NB4 (cell line): ENCODE data around the gene LURAP1L.

Experiments used
- DNase-seq: peaks from one replicate; pipeline ENCODE4 v3.0.0; 2010; ENCODE audit warnings: low read depth
- H3K4me3 ChIP-seq: one replicate; pipeline ENCODE4 v1.5.1; 2011; ENCODE audit warnings: mild to moderate bottlenecking, low read depth, low read length, moderate library complexity
- CTCF ChIP-seq: IDR thresholded peaks from one replicate; pipeline ENCODE4 v1.5.1; 2012; ENCODE audit warnings: low read depth, low read length
- MAX ChIP-seq: IDR thresholded peaks from 2 replicates; pipeline ENCODE4 v1.6.1; 2011; ENCODE audit warnings: low read depth, low read length
- MYC ChIP-seq: IDR thresholded peaks from 2 replicates; pipeline ENCODE4 v1.6.1; 2011; ENCODE audit warnings: low read depth, low read length
- POLR2A ChIP-seq: IDR thresholded peaks from 2 replicates; pipeline ENCODE4 v1.6.1; 2011; ENCODE audit warnings: mild to moderate bottlenecking; ENCODE audit not compliant: insufficient read length; ENCODE audit errors: extremely low read depth

Gene LURAP1L

DNA sequence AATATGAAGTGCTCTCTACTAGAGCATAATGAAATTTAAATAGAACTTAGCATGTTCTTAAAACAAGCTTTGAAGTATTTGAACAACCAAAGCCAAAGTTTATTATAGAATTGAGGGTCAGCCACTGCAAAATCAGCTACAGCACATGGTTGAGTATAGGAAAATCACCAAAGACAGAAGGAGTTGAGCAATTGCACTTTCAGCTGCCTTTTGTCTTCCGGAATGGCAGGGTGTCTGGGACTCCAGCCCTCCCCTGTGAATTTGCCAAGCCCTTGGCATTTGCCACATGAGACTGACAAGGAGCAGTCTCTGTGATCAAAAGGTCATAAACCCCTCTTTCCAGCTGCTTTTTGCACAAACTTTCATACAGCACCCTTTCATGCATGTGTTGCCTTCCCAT lies 8.5 kb upstream of the LURAP1L start:
- TF ChIP-seq MYC (no peak), MAX (no peak), POLR2A (no peak), CTCF (no peak)
- peak; percentile 16 for DNase-seq
- no peak overlapping the region for H3K4me3 ChIP-seq

DNA sequence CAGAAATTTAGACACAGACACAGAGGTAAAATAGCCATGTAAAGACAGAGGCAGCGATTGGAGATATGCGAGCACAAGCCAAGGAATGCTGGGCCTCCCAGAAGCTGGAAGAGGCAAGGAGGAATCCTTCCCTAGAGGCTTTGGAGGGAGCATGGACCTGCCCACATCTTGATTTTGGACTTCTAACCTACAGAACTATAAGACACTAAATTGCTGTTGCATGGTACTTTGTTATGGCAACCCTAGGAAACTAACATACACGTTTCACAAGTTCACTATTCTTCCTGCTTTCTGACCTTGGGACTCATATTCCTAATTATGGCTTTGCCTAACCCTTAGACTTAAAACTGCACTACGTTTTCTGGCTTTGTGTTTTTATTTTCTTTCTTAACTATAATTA lies 4.6 kb upstream of the LURAP1L start:
- no peak overlapping the region for H3K4me3 ChIP-seq
- no peak for TF ChIP-seq POLR2A
- no peak for DNase-seq

DNA sequence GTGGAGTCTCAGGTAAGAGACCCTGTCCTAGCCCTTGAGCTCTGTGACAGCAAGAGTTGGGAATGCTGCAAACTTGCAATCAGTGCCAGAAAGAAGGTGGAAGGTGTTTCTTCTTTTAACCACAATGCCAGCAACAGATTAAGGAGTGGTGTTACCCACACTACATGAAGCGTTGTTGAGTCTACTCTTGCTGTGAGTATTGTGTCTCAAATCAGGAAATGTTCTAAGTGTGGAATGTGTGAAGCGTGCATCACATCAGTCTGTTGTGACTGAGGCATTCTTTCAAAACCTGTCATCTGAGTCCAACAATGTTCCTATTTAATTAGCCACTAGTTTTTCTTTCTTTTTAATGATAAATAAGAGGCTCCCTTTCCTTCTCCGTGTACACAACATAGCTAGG lies 2.9 kb upstream of the LURAP1L start:
- TF ChIP-seq POLR2A, result no peak
- TF ChIP-seq CTCF, result no peak
- TF ChIP-seq MYC, result no peak
- no peak for TF ChIP-seq MAX
- DNase-seq, result no peak
- H3K4me3 ChIP-seq, result no peak overlapping the region

GRCh38 chr9:12773562-12773961 lies 1.3 kb upstream of the LURAP1L start:
- DNase-seq, result no peak
- no peak overlapping the region for H3K4me3 ChIP-seq
- TF ChIP-seq MYC, result no peak
- no peak for TF ChIP-seq CTCF
- TF ChIP-seq MAX, result no peak
- no peak for TF ChIP-seq POLR2A

- no peak for TF ChIP-seq POLR2A
- TF ChIP-seq MAX, result no peak
- TF ChIP-seq CTCF, result no peak
- no peak for TF ChIP-seq MYC
- no peak overlapping the region for H3K4me3 ChIP-seq
- peak; percentile 50 for DNase-seq
These were observed 1.1 kb downstream of the LURAP1L start for GRCh38 chr9:12775679-12776512.

DNA sequence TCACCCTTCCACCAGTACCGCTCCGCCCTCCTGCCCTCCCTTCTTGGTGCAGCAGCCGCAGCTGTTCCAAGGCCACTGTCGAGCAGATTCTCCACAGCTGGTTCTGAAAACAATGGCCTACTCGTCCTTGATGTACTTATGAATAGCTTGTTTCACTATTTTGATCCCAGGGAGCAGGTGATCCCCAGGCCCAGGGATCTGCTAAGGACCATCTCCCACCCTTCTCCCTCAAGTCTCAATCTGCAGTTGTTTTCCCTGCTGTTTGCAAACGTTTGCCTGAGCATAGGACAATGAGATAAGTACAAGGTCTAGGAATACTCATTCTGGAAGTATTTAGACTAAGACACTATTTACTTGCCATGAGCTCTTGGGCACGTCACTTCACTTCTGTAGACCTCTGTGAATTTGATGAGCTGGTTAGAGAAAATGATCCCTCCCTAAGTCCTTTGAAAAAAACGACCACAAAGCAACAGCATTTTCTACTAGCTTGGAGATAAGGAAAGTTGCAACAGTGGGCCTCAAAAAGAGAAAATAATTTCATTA lies 1.8 kb downstream of the LURAP1L start:
- TF ChIP-seq CTCF, result no peak
- no peak for TF ChIP-seq MYC
- TF ChIP-seq POLR2A, result no peak
- TF ChIP-seq MAX, result no peak
- DNase-seq, result no peak
- H3K4me3 ChIP-seq, result no peak overlapping the region
